Mucosa of descending colon (tissue), 3 donors: ENCODE data around the gene ALOXE3. TPM values are rescaled to one million over a fixed set of nuclear protein-coding genes. Genes with fewer than 3 reads are reported as not detected.
A peak's percentile ranks its signal among the peaks of the same experiment; 100 is the strongest.

Experiments used
- ATAC-seq: fragments of 200-7000 bp; cut with Tn5 transposase; one replicate; pipeline ENCODE4 v1.9.1; 2020; ENCODE audit warnings: mild to moderate bottlenecking, moderate library complexity
- DNase-seq, 3 donors: peaks; one replicate each; pipeline ENCODE4 v3.0.0-alpha.2; 2020
- H3K36me3 ChIP-seq: fragments of 200-600 bp; one replicate; pipeline ENCODE4 v1.8.0; 2021; ENCODE audit warnings: low read depth, mild to moderate bottlenecking
- H3K4me1 ChIP-seq: fragments of 200-600 bp; one replicate; pipeline ENCODE4 v1.8.0; 2021; ENCODE audit warnings: low read depth, mild to moderate bottlenecking
- H3K4me3 ChIP-seq: fragments of 200-600 bp; one replicate; pipeline ENCODE4 v1.8.0; 2021; ENCODE audit warnings: mild to moderate bottlenecking
- H3K9me3 ChIP-seq: fragments of 200-600 bp; one replicate; pipeline ENCODE4 v1.8.0; 2021; ENCODE audit warnings: mild to moderate bottlenecking
- intact Hi-C, 2 donors: fragments of 100-400 bp; cut with DNase I in 1 of 2; cut with micrococcal nuclease in 1 of 2; formaldehyde crosslinking; loops; one replicate each; pipeline versions ENCODE4 v1.11.0 to v1.11.1; 2022; cut with DNase I, micrococcal nuclease
- total RNA-seq, 3 donors: library from RNA; stranded (reverse); fragmentation: NEBNext Ultra II Directional in 2 of 3; extraction: Animal tissue kit (Norgen Biotek cat#: 25700) in 2 of 3; gene quantifications; one replicate each; pipeline versions ENCODE4 v1.2.1 to v1.2.4, GENCODE V29; 2021 to 2023
- TF ChIP-seq, protein P1 (sequence below): fragments of 200-600 bp; IDR thresholded peaks from one replicate; pipeline ENCODE4 v1.8.0; 2022; ENCODE audit warnings: antibody characterized with exemption, mild to moderate bottlenecking
- donor health status: DM: no; HTN: no; CAD: no; lungs with moderate emphysema.
- donor health status: DM: no; HTN: no; CAD: no.
- donor health status: DM: no; HTN: yes; CAD: no.

Gene ALOXE3
- total RNA-seq, 3 donors from 2014 or later: not detected

DNA sequence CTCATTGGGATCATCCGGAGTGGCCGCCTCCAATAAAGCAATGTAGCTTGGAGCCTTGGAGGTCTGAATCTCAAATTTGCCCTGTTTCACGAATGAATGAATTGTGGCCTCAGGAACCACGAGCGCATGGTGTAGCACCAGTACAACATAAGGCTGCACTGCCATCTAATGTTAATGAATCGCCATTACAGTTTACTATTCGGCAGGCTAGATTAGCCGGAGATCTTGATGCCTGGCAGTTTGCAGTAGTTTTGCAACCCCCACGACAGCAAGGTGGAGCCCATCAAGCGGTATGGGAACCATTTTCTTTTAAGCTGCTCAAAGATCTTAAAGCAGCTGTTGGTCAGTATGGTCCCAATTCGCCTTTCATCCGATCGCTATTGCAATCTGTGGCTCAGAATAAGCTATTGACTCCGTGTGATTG lies 60.6 kb downstream of the ALOXE3 start:
- peak in 1 of 3 donors; percentile 63 for DNase-seq
- ATAC-seq: peak; percentile 77
- intact Hi-C loops: no loop called here

DNA sequence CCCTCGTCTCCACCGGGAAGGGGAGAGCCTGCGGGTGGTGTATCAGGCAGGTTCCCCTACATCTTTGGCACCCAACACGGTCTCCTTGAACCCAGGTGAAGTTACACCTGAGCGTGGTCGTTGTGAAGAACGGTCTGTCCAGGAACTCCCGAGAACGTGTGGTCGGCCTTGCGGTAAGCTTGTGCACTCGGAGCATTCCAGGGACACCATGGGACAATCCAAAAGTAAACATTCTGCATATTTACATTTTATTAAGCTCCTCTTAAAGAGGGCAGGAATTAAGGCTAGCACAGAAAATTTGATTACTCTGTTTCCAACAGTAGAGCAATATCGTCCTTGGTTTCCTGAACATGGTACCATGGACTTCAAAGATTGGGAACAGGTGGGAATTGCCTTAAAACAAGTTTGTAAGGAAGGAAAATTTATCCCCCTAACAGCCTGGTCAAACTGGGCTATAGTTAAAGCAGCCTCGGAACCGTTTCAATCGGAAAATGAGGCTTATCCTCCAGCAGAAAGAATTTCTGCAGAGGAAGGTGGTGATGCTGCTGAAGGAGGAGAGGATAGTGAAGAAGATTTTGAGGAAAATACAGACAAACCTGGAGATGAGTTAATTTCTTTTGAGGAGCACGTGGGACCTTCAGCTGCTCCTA lies 61.2 kb downstream of the ALOXE3 start:
- DNase-seq: no peak
- Histone ChIP-seq H3K4me3 (no peak overlapping the region), H3K4me1 (peaks cover 7% of the 10 kb centered on the region), H3K36me3 (no peaks in the 10 kb centered on the region), H3K9me3 (no peaks in the 10 kb centered on the region)
- TF ChIP-seq, protein P1, sequence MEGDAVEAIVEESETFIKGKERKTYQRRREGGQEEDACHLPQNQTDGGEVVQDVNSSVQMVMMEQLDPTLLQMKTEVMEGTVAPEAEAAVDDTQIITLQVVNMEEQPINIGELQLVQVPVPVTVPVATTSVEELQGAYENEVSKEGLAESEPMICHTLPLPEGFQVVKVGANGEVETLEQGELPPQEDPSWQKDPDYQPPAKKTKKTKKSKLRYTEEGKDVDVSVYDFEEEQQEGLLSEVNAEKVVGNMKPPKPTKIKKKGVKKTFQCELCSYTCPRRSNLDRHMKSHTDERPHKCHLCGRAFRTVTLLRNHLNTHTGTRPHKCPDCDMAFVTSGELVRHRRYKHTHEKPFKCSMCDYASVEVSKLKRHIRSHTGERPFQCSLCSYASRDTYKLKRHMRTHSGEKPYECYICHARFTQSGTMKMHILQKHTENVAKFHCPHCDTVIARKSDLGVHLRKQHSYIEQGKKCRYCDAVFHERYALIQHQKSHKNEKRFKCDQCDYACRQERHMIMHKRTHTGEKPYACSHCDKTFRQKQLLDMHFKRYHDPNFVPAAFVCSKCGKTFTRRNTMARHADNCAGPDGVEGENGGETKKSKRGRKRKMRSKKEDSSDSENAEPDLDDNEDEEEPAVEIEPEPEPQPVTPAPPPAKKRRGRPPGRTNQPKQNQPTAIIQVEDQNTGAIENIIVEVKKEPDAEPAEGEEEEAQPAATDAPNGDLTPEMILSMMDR: no peak
- ATAC-seq: no peak
- intact Hi-C loops: no loop called here

More for the DNA sequence above, 60.6 kb downstream of the ALOXE3 start:
- TF ChIP-seq, protein P1: peak; percentile 35
- Histone ChIP-seq H3K36me3 (no peaks in the 10 kb centered on the region), H3K4me1 (peaks cover 11% of the 10 kb centered on the region), H3K4me3 (no peak overlapping the region), H3K9me3 (no peaks in the 10 kb centered on the region)

DNA sequence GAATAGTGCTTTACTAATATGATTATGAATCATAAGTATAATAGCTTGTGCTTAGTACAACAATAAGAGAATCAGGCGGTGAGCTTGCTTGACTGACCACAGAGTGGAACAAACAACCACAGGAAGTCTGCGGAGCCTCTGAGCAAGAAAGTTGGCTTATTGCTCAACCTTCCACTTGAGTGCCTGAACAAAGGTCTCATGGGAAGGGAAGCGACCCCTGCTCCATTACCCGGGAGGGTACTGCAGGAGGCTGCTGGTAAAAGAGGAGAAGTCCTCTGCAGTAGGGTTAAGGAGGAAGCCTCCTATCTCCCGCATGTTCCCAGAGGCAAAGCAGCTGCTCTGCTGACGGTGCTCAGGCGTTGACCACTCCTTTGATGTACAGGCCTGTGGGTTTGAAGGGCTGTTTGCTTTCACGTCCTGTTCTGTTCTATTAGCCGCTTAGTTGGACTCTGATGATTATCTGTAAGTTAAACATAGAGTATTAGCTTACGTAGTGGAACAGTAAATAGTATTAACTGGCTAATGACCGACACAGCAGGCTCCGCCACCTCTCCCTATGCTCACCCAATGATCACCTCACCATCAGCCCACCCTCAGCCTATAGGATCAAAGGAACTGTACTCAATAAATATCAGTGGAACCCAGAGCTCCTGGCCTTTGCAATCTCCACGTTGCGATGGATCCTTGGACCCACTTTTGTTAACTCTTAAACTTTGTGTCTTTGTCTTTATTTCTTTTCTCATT lies 61.9 kb downstream of the ALOXE3 start:
- Histone ChIP-seq H3K36me3 (no peaks in the 10 kb centered on the region), H3K9me3 (no peaks in the 10 kb centered on the region), H3K4me3 (no peak overlapping the region), H3K4me1 (peaks cover 4% of the 10 kb centered on the region)
- DNase-seq: peak in 1 of 3 donors; percentile 51
- peak; percentile 72 for ATAC-seq
- TF ChIP-seq, protein P1: no peak
- intact Hi-C loops: no loop called here

DNA sequence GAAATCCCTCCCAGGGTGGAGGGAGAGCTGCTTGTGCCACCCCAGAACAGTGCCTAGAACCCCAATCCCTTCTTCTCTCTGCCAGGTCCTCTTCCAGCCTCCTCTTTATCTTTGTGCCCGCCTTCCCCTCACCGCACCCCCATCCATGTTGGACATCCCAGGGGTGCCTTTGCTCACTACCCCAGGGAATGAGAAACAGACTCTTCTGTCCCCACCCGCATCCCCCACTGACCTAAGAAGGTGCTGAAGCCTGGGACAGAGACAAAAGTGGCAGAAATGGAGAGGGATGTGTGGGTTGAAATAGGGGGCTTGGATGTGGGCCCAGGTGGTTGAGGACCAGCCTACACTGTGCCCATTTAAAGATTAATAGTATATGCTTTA lies 62.5 kb downstream of the ALOXE3 start:
- TF ChIP-seq, protein P1: no peak
- intact Hi-C loops: no loop called here
- ATAC-seq: no peak
- H3K36me3 ChIP-seq: no peaks in the 10 kb centered on the region
- H3K4me1 ChIP-seq: peaks cover 4% of the 10 kb centered on the region
- no peak overlapping the region for H3K4me3 ChIP-seq
- no peak for DNase-seq
- H3K9me3 ChIP-seq: no peaks in the 10 kb centered on the region

DNA sequence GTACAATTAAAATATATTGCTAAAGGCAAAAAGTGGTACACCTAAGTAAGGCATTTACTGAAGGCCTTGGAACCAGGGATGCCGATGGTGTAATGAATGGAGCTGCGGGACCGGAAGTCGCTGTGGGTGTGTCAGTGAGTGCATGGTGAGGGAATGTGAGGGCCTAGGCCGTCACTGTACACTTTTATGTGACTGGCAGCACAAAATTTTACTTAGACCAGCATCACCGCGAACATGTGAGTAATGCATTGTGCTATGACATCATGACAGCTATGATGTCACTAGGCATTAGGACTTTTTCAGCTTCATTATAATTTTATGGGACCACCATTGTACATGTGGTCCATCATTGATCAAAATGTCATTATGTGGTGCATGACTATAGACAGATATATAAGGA lies 64.7 kb downstream of the ALOXE3 start:
- DNase-seq (no peak), ATAC-seq (no peak)
- Histone ChIP-seq H3K36me3 (no peaks in the 10 kb centered on the region), H3K4me3 (no peak overlapping the region), H3K9me3 (no peaks in the 10 kb centered on the region), H3K4me1 (peaks cover 4% of the 10 kb centered on the region)
- intact Hi-C loops: no loop called here
- TF ChIP-seq, protein P1: no peak
